ENCODE measurements around the gene S1PR4.
"Not testable (repeated sequence)": the region's sequence is repeated elsewhere in the genome, so short reads cannot be mapped to it uniquely, and the experiment has no call there.

The S1PR4 gene

GRCh38 chr19:3202895-3203294 is 24.3 kb downstream of the S1PR4 start:
- not testable (repeated sequence) for DNase-seq (ENCODE audit: low spot score in 2 of 2); H3K9me3 Mint-ChIP-seq; H3K27ac Mint-ChIP-seq; H3K27me3 Mint-ChIP-seq; H3K36me3 Mint-ChIP-seq; ATAC-seq (ENCODE audit: low read depth); H3K4me3 Mint-ChIP-seq; H3K4me1 Mint-ChIP-seq

GRCh38 chr19:3203805-3204645 is 25.5 kb downstream of the S1PR4 start:
- Mint-ChIP-seq H3K27me3 (no peaks in the 10 kb centered on the region), H3K27ac (no peak overlapping the region), H3K4me3 (no peak overlapping the region), H3K4me1 (no peaks in the 10 kb centered on the region), H3K36me3 (peaks cover 9% of the 10 kb centered on the region), H3K9me3 (no peaks in the 10 kb centered on the region)
- DNase-seq (ENCODE audit: low spot score in 2 of 2) (no peak), ATAC-seq (ENCODE audit: low read depth) (no peak)

- Mint-ChIP-seq H3K36me3 (peaks cover 9% of the 10 kb centered on the region), H3K27me3 (no peaks in the 10 kb centered on the region), H3K27ac (no peak overlapping the region), H3K9me3 (no peaks in the 10 kb centered on the region), H3K4me1 (no peaks in the 10 kb centered on the region), H3K4me3 (no peak overlapping the region)
- DNase-seq (ENCODE audit: low spot score in 2 of 2) (no peak), ATAC-seq (ENCODE audit: low read depth) (no peak)
These were observed 26.2 kb downstream of the S1PR4 start for GRCh38 chr19:3204646-3205275.

- DNase-seq (ENCODE audit: low spot score in 2 of 2), result no peak
- no peak overlapping the region for H3K4me3 Mint-ChIP-seq
- H3K27ac Mint-ChIP-seq, result no peak overlapping the region
- H3K36me3 Mint-ChIP-seq, result peaks cover 8% of the 10 kb centered on the region
- ATAC-seq (ENCODE audit: low read depth), result no peak
- H3K4me1 Mint-ChIP-seq, result peaks cover 6% of the 10 kb centered on the region
- no peaks in the 10 kb centered on the region for H3K9me3 Mint-ChIP-seq
- no peaks in the 10 kb centered on the region for H3K27me3 Mint-ChIP-seq
These were observed 27.8 kb downstream of the S1PR4 start for GRCh38 chr19:3206216-3206953.

- DNase-seq (ENCODE audit: low spot score in 2 of 2), result no peak
- no peak for ATAC-seq (ENCODE audit: low read depth)
- Mint-ChIP-seq H3K4me1 (peaks cover 6% of the 10 kb centered on the region), H3K27ac (no peak overlapping the region), H3K4me3 (no peak overlapping the region), H3K9me3 (no peaks in the 10 kb centered on the region), H3K36me3 (peaks cover 8% of the 10 kb centered on the region), H3K27me3 (no peaks in the 10 kb centered on the region)
These were observed 29.1 kb downstream of the S1PR4 start for GRCh38 chr19:3207461-3208242.

GRCh38 chr19:3208317-3209207 is 30.0 kb downstream of the S1PR4 start:
- no peak overlapping the region for H3K27ac Mint-ChIP-seq
- H3K27me3 Mint-ChIP-seq, result no peaks in the 10 kb centered on the region
- no peak overlapping the region for H3K4me3 Mint-ChIP-seq
- no peaks in the 10 kb centered on the region for H3K9me3 Mint-ChIP-seq
- H3K36me3 Mint-ChIP-seq, result peaks cover 9% of the 10 kb centered on the region
- no peak for ATAC-seq (ENCODE audit: low read depth)
- H3K4me1 Mint-ChIP-seq, result peaks cover 8% of the 10 kb centered on the region
- DNase-seq (ENCODE audit: low spot score in 2 of 2), result no peak

- peak; percentile 58 to 76 for DNase-seq (ENCODE audit: low spot score in 2 of 2)
- H3K27me3 Mint-ChIP-seq, result no peaks in the 10 kb centered on the region
These were observed 31.9 kb downstream of the S1PR4 start for GRCh38 chr19:3210347-3211017.

GRCh38 chr19:3211191-3211590 is 32.6 kb downstream of the S1PR4 start:
- H3K27me3 Mint-ChIP-seq, result no peaks in the 10 kb centered on the region
- no peak overlapping the region for H3K27ac Mint-ChIP-seq
- H3K4me3 Mint-ChIP-seq, result no peak overlapping the region
- ATAC-seq (ENCODE audit: low read depth) (no peak), DNase-seq (ENCODE audit: low spot score in 2 of 2) (no peak)
- H3K36me3 Mint-ChIP-seq, result peaks cover 7% of the 10 kb centered on the region
- peaks cover 8% of the 10 kb centered on the region for H3K4me1 Mint-ChIP-seq
- no peaks in the 10 kb centered on the region for H3K9me3 Mint-ChIP-seq

More at GRCh38 chr19:3210347-3211017, 31.9 kb downstream of the S1PR4 start:
- Mint-ChIP-seq H3K4me1 (peaks cover 8% of the 10 kb centered on the region), H3K27ac (peak overlapping the region; percentile 14), H3K36me3 (peaks cover 7% of the 10 kb centered on the region), H3K4me3 (no peak overlapping the region), H3K9me3 (no peaks in the 10 kb centered on the region)
- peak; percentile 80 for ATAC-seq (ENCODE audit: low read depth)

- no peak overlapping the region for H3K27ac Mint-ChIP-seq
These were observed 34.6 kb downstream of the S1PR4 start for GRCh38 chr19:3213159-3213558.

GRCh38 chr19:3216874-3217273 is 38.3 kb downstream of the S1PR4 start:
- Mint-ChIP-seq H3K9me3 (no peaks in the 10 kb centered on the region), H3K4me1 (peaks cover 2% of the 10 kb centered on the region), H3K27ac (no peak overlapping the region), H3K36me3 (peaks cover 2% of the 10 kb centered on the region), H3K27me3 (peaks cover 1% of the 10 kb centered on the region), H3K4me3 (no peak overlapping the region)
- ATAC-seq (ENCODE audit: low read depth) (no peak), DNase-seq (ENCODE audit: low spot score in 2 of 2) (no peak)

More at GRCh38 chr19:3213159-3213558, 34.6 kb downstream of the S1PR4 start:
- H3K4me1 Mint-ChIP-seq, result peaks cover 8% of the 10 kb centered on the region
- peaks cover 2% of the 10 kb centered on the region for H3K36me3 Mint-ChIP-seq
- DNase-seq (ENCODE audit: low spot score in 2 of 2) (no peak), ATAC-seq (ENCODE audit: low read depth) (no peak)
- no peaks in the 10 kb centered on the region for H3K27me3 Mint-ChIP-seq
- H3K9me3 Mint-ChIP-seq, result no peaks in the 10 kb centered on the region
- peak overlapping the region; percentile 56 for H3K4me3 Mint-ChIP-seq

- Mint-ChIP-seq H3K4me1 (peaks cover 7% of the 10 kb centered on the region), H3K27me3 (peaks cover 14% of the 10 kb centered on the region), H3K36me3 (no peaks in the 10 kb centered on the region), H3K9me3 (no peaks in the 10 kb centered on the region), H3K27ac (no peak overlapping the region), H3K4me3 (no peak overlapping the region)
- DNase-seq (ENCODE audit: low spot score in 2 of 2) (no peak), ATAC-seq (ENCODE audit: low read depth) (no peak)
These were observed 42.0 kb downstream of the S1PR4 start for GRCh38 chr19:3220576-3220975.

GRCh38 chr19:3221576-3221975 is 43.0 kb downstream of the S1PR4 start:
- not testable (repeated sequence) for H3K4me3 Mint-ChIP-seq; H3K4me1 Mint-ChIP-seq; H3K27ac Mint-ChIP-seq; H3K36me3 Mint-ChIP-seq; DNase-seq (ENCODE audit: low spot score in 2 of 2); H3K9me3 Mint-ChIP-seq; ATAC-seq (ENCODE audit: low read depth)
- H3K27me3 Mint-ChIP-seq, result peaks cover 16% of the 10 kb centered on the region

All from memory B cell (primary cell).